GM12878 (cell line): ENCODE results near the gene TMEM38A. TPM values are rescaled to one million over a fixed set of nuclear protein-coding genes. Genes with fewer than 3 reads are reported as not detected.

ENCODE experiments used
- ATAC-seq: fragments of 200-7000 bp; cut with Tn5 transposase; 3 replicates; pipeline ENCODE4 v1.9.1; 2020; ENCODE audit warnings: mild to moderate bottlenecking, moderate library complexity
- BruUV-seq: library from RNA; stranded (reverse); fragments of 400-500 nt; replicated peaks from 2 replicates; lab custom pipeline; 2021; lab: Mats Ljungman, UMichigan
- CTCF ChIA-PET: fragments of 300-600 bp; sonication (Branson Sonifier 250); formaldehyde crosslinking; extraction: SDS; loops from one replicate; lab custom pipeline; 2021; ENCODE audit warnings: inconsistent platforms; lab: Yijun Ruan, JAX
- POLR2A ChIA-PET: fragments of 350-600 bp; formaldehyde crosslinking; extraction: SDS; loops from one replicate; lab custom pipeline; 2021; ENCODE audit warnings: inconsistent platforms; lab: Charles Lee
- RAD21 ChIA-PET: fragments of 300-600 bp; sonication (Branson Sonifier 250); formaldehyde crosslinking; loops from one replicate; lab custom pipeline; 2023; ENCODE audit warnings: antibody characterized with exemption; ENCODE audit not compliant: unreplicated experiment; lab: Charles Lee
- SMC1A ChIA-PET: fragments of 300-600 bp; sonication (Branson Sonifier 250); formaldehyde crosslinking; loops from one replicate; lab custom pipeline; 2023; ENCODE audit not compliant: unreplicated experiment, uncharacterized antibody; lab: Charles Lee
- DNase-seq: peaks from one replicate; pipeline ENCODE4 v3.0.0-alpha.2; 2011; ENCODE audit warnings: low read depth, low spot score
- FAIRE-seq: peaks from 3 replicates; lab custom pipeline; 2011; peaks lifted over from hg19 to GRCh38; lab: Jason Lieb, UNC
- H2AFZ ChIP-seq: 2 replicates; pipeline ENCODE4 v1.6.0; 2011; ENCODE audit warnings: low read depth, low read length, control low read depth; ENCODE audit not compliant: control insufficient read depth
- H3K27ac ChIP-seq: 2 replicates; pipeline ENCODE4 v1.5.1; 2011; ENCODE audit warnings: control low read depth; ENCODE audit not compliant: control insufficient read depth, insufficient read depth
- H3K27me3 ChIP-seq, 2 experiments: replicated peaks in 1 of 2; 2 replicates each; pipeline versions ENCODE4 v1.6.0 to v1.6.1; 2011; ENCODE audit warnings: low read length in 1 of 2; ENCODE audit not compliant: control insufficient read depth in 2 of 2, insufficient read depth in 2 of 2
- H3K36me3 ChIP-seq, 2 experiments: 2 replicates each; pipeline ENCODE4 v1.5.1; 2011; ENCODE audit warnings: low read length in 1 of 2; ENCODE audit not compliant: control insufficient read depth in 2 of 2, insufficient read depth in 2 of 2
- H3K4me1 ChIP-seq: 2 replicates; pipeline ENCODE4 v1.6.1; 2011; ENCODE audit warnings: mild to moderate bottlenecking, low read length, moderate library complexity, mixed read lengths; ENCODE audit not compliant: control insufficient read depth, insufficient read depth
- H3K4me2 ChIP-seq: 2 replicates; pipeline ENCODE4 v1.6.0; 2011; ENCODE audit warnings: control low read depth; ENCODE audit not compliant: control insufficient read depth, insufficient read depth
- H3K4me3 ChIP-seq: fragments of 200-600 bp; sonication (generic); 2 replicates; pipeline ENCODE4 v1.5.1; 2016
- H3K79me2 ChIP-seq: 2 replicates; pipeline ENCODE4 v1.6.0; 2011; ENCODE audit warnings: low read length; ENCODE audit not compliant: control insufficient read depth, insufficient read depth
- H3K9ac ChIP-seq: 2 replicates; pipeline ENCODE4 v1.8.0; 2011; ENCODE audit warnings: low read length, control low read depth, mixed read lengths; ENCODE audit not compliant: control insufficient read depth, insufficient read depth
- H3K9me3 ChIP-seq: replicated peaks from 3 replicates; pipeline ENCODE4 v1.5.1; 2011; ENCODE audit warnings: mild to moderate bottlenecking, low read length; ENCODE audit not compliant: control insufficient read depth, insufficient read depth
- H4K20me1 ChIP-seq: 2 replicates; pipeline ENCODE4 v1.6.0; 2011; ENCODE audit not compliant: control insufficient read depth, insufficient read depth
- HDGF ChIP-seq: fragments of 450-650 bp; IDR thresholded peaks from 2 replicates; pipeline ENCODE4 v1.6.1; 2016; ENCODE audit warnings: antibody characterized with exemption
- JUND ChIP-seq: IDR thresholded peaks from 2 replicates; pipeline ENCODE4 v1.6.1; 2012; ENCODE audit warnings: low read depth, mild to moderate bottlenecking, low read length, improper control_type of control experiment, moderate library complexity
- NR2C1 ChIP-seq: fragments of 450-650 bp; IDR thresholded peaks from 2 replicates; pipeline ENCODE4 v1.6.1; 2017; ENCODE audit warnings: antibody characterized with exemption, mild to moderate bottlenecking, moderate library complexity
- SUZ12 ChIP-seq: fragments of 200-600 bp; sonication (generic); IDR thresholded peaks from one replicate; pipeline ENCODE4 v1.6.1; 2018; ENCODE audit warnings: antibody characterized with exemption, mild to moderate bottlenecking; ENCODE audit not compliant: unreplicated experiment
- TBL1XR1 ChIP-seq: IDR thresholded peaks from 2 replicates; pipeline ENCODE4 v1.6.1; 2012; ENCODE audit warnings: low read depth, low read length, improper control_type of control experiment
- ZNF24 ChIP-seq: fragments of 450-650 bp; IDR thresholded peaks from 2 replicates; pipeline ENCODE4 v1.6.1; 2017; ENCODE audit warnings: antibody characterized with exemption, mild to moderate bottlenecking
- ZNF274 ChIP-seq: IDR thresholded peaks from one replicate; pipeline ENCODE4 v1.8.0; 2011; ENCODE audit not compliant: insufficient read length, insufficient read depth
- ZNF622 ChIP-seq: fragments of 450-650 bp; IDR thresholded peaks from 2 replicates; pipeline ENCODE4 v1.6.1; 2017; ENCODE audit warnings: mild to moderate bottlenecking, inconsistent platforms
- WGBS: methylation state at CpG from one replicate; pipeline ENCODE4 v1.1.6; 2016; ENCODE audit warnings: low lambda C conversion rate; ENCODE audit not compliant: insufficient replicate concordance, insufficient coverage; ENCODE audit errors: missing lambda C conversion rate; 5-methylcytosine and 5-hydroxymethylcytosine counted together
- in situ Hi-C: fragments of 300-500 bp; cut with MboI; formaldehyde crosslinking; loops from 9 replicates; pipeline ENCODE4 v1.14.3; 2018; ENCODE audit warnings: mixed read lengths
- intact Hi-C: fragments of 100-400 bp; cut with micrococcal nuclease; formaldehyde crosslinking; loops from one replicate; pipeline ENCODE4 v1.14.2; 2022; ENCODE audit not compliant: unreplicated experiment
- polyA plus RNA-seq, 11 experiments: library from polyadenylated mRNA; depleted of rRNA in 4 of 11; unstranded in 6 of 11; stranded (reverse) in 5 of 11; fragments of >200 nt; fragmentation: Nextera tagmentation in 4 of 11; fragmentation: Illumina TruSeq in 1 of 11; extraction: Ambion mirVana in 4 of 11; extraction: Trizol in 1 of 11; gene quantifications; 1 replicate in 1 of 11; 2 replicates in 10 of 11; pipeline versions ENCODE4 v1.2.1 to v1.2.3, GENCODE V29; 2011 to 2016; ENCODE audit warnings: inconsistent platforms in 2 of 11, missing spikeins in 2 of 11, low read depth in 1 of 11
- total RNA-seq, 4 experiments: library from RNA; depleted of rRNA in 3 of 4; stranded (reverse); fragments of >200 nt in 3 of 4; fragmentation: Illumina TruSeq in 1 of 4; extraction: Trizol in 1 of 4; gene quantifications; 2 replicates each; pipeline versions ENCODE4 v1.2.1 to v1.2.3, GENCODE V29; 2013 to 2021

Gene TMEM38A
- total and polyA plus RNA-seq, 10 of the 15 experiments (the other 5 are each of a cell fraction or from before 2014, with no cell fraction given): 4.5 to 22.2 (median 15.0) TPM

GRCh38 chr19:16613841-16614240 is 47.1 kb upstream of the TMEM38A start:
- no peak for FAIRE-seq
- ATAC-seq: no peak
- H3K9ac ChIP-seq: no peak overlapping the region
- DNase-seq: no peak
- H3K27me3 ChIP-seq: no peaks in the 10 kb centered on the region
- ChIA-PET CTCF (interaction anchor here (1.0 to 2.4 kb wide), 2 partner anchors 11 to 13 kb away, joined by 3 to 5 read pairs; no protein-coding TSS in a partner anchor), RAD21 (interaction anchor here (0.7 to 1.0 kb wide), 2 partner anchors 86 to 157 kb away, joined by 3 read pairs; no protein-coding TSS in a partner anchor), SMC1A (interaction anchor here (1.4 to 4.5 kb wide), 2 partner anchors 11 to 26 kb away, joined by 4 to 26 read pairs; no protein-coding TSS in a partner anchor)
- H3K36me3 ChIP-seq: peaks cover 0 to 3% of the 10 kb centered on the region in 2 experiments; a peak in 3 of 4 replicates
- in situ Hi-C loops (no loop called here), intact Hi-C loops (no loop called here)
- no peak overlapping the region for H3K4me2 ChIP-seq
- BruUV-seq: no TSS peak
- no peak for TF ChIP-seq JUND
- no peak for TF ChIP-seq SUZ12
- TF ChIP-seq ZNF622: no peak
- no peak for TF ChIP-seq NR2C1
- no peak for TF ChIP-seq HDGF
- no peak for TF ChIP-seq TBL1XR1
- TF ChIP-seq, all 136 proteins: peak for 0
- H3K4me1 ChIP-seq: peaks cover 54% of the 10 kb centered on the region
- 96% methylated on average over 2 of the region's 2 CpGs for WGBS
- H3K79me2 ChIP-seq: peaks cover 95% of the 10 kb centered on the region
- POLR2A ChIA-PET: no interaction called here
- no peak overlapping the region for H2AFZ ChIP-seq
- no peaks in the 10 kb centered on the region for H3K9me3 ChIP-seq
- H3K4me3 ChIP-seq: no peak overlapping the region
- no peak overlapping the region for H3K27ac ChIP-seq
- H4K20me1 ChIP-seq: peaks cover 11% of the 10 kb centered on the region; the same call in 1 of the 2 replicates

DNA sequence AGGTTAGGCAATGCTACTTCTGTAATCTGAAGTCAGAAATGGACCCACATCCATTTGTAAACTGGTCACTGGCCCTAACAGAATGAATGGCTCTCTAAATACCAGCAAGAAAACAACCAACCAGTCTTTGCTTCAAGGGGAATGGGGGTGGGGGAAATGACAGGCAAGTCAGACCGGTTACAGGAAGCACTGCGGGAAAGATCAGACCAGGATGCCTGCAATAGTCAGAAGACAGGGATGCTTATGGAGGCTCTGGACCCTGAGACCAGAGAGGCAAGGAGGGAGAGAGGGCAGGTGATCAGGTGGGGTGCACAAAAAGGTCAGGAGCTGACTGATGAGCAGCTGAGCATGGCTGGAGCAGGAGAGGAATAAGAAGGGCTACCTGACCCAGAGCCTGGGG is 46.0 kb upstream of the TMEM38A start:
- H3K79me2 ChIP-seq: peaks cover 95% of the 10 kb centered on the region
- H3K4me3 ChIP-seq: no peak overlapping the region
- WGBS: 75% methylated on average over 2 of the region's 2 CpGs
- no peak for DNase-seq
- no peaks in the 10 kb centered on the region for H3K27me3 ChIP-seq
- H3K36me3 ChIP-seq: peaks cover 0 to 3% of the 10 kb centered on the region in 2 experiments; a peak in 3 of 4 replicates
- ChIA-PET RAD21 (interaction anchor here (0.6 kb wide), 1 partner anchor 27 kb away, joined by 3 read pairs; no protein-coding TSS in a partner anchor), POLR2A (interaction anchor here (0.6 to 1.0 kb wide), 2 partner anchors 10 to 31 kb away, joined by 3 to 4 read pairs; no protein-coding TSS in a partner anchor), SMC1A (interaction anchor here (1.0 to 4.5 kb wide), 2 partner anchors 10 to 27 kb away, joined by 3 to 26 read pairs; no protein-coding TSS in a partner anchor), CTCF (interaction anchor here (2.4 kb wide), 1 partner anchor 10 kb away, joined by 5 read pairs; no protein-coding TSS in a partner anchor)
- intact Hi-C loops: no loop called here
- in situ Hi-C loops: no loop called here
- H4K20me1 ChIP-seq: peaks cover 11% of the 10 kb centered on the region; the same call in 1 of the 2 replicates
- no peak overlapping the region for H3K9ac ChIP-seq
- TF ChIP-seq ZNF24 (no peak), ZNF274 (no peak)
- no peaks in the 10 kb centered on the region for H3K9me3 ChIP-seq
- no TSS peak for BruUV-seq
- H3K27ac ChIP-seq: no peak overlapping the region
- H3K4me2 ChIP-seq: 0 out of 2 replicates have a peak overlapping the region, but pooled peaks have one; percentile 27
- no peak for FAIRE-seq
- peaks cover 49% of the 10 kb centered on the region for H3K4me1 ChIP-seq
- no peak overlapping the region for H2AFZ ChIP-seq
- ATAC-seq: no peak
